HL-60 (cell line): ENCODE data around the gene EFCAB8.

Source experiments
- POLR2AphosphoS5 ChIP-seq: IDR thresholded peaks from 2 replicates; pipeline ENCODE4 v1.6.1; 2012; ENCODE audit warnings: low read depth
- TF ChIP-seq, protein P1 (sequence below): IDR thresholded peaks from one replicate; pipeline ENCODE4 v1.5.1; 2011; ENCODE audit warnings: low read length, control low read depth, inconsistent platforms; ENCODE audit not compliant: insufficient read depth
- TF ChIP-seq, protein P2 (sequence below): IDR thresholded peaks from 2 replicates; pipeline ENCODE4 v1.6.1; 2012; ENCODE audit warnings: low read depth; ENCODE audit not compliant: insufficient replicate concordance

DNA sequence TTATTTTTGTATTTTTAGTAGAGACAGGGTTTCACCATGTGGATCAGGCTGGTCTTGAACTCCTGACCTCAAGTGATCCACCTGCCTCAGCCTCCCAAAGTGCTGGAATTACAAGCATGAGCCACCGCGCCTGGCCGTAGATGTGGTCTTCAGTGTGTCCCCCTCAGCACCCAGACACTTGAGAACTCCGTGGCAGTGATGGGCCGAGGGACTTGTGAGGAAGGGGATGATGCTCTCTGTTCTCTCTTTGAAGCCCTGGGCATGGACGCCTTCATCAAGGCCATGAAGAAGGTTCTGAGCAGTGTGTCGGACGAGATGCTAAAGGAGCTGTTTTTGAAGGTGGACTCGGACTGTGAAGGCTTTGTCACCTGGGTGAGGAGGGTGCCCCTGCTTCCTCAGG lies 16.9 kb downstream of the EFCAB8 start:
- TF ChIP-seq, protein P1, sequence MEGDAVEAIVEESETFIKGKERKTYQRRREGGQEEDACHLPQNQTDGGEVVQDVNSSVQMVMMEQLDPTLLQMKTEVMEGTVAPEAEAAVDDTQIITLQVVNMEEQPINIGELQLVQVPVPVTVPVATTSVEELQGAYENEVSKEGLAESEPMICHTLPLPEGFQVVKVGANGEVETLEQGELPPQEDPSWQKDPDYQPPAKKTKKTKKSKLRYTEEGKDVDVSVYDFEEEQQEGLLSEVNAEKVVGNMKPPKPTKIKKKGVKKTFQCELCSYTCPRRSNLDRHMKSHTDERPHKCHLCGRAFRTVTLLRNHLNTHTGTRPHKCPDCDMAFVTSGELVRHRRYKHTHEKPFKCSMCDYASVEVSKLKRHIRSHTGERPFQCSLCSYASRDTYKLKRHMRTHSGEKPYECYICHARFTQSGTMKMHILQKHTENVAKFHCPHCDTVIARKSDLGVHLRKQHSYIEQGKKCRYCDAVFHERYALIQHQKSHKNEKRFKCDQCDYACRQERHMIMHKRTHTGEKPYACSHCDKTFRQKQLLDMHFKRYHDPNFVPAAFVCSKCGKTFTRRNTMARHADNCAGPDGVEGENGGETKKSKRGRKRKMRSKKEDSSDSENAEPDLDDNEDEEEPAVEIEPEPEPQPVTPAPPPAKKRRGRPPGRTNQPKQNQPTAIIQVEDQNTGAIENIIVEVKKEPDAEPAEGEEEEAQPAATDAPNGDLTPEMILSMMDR, result no peak
- no peak for TF ChIP-seq POLR2AphosphoS5
- TF ChIP-seq, protein P2, sequence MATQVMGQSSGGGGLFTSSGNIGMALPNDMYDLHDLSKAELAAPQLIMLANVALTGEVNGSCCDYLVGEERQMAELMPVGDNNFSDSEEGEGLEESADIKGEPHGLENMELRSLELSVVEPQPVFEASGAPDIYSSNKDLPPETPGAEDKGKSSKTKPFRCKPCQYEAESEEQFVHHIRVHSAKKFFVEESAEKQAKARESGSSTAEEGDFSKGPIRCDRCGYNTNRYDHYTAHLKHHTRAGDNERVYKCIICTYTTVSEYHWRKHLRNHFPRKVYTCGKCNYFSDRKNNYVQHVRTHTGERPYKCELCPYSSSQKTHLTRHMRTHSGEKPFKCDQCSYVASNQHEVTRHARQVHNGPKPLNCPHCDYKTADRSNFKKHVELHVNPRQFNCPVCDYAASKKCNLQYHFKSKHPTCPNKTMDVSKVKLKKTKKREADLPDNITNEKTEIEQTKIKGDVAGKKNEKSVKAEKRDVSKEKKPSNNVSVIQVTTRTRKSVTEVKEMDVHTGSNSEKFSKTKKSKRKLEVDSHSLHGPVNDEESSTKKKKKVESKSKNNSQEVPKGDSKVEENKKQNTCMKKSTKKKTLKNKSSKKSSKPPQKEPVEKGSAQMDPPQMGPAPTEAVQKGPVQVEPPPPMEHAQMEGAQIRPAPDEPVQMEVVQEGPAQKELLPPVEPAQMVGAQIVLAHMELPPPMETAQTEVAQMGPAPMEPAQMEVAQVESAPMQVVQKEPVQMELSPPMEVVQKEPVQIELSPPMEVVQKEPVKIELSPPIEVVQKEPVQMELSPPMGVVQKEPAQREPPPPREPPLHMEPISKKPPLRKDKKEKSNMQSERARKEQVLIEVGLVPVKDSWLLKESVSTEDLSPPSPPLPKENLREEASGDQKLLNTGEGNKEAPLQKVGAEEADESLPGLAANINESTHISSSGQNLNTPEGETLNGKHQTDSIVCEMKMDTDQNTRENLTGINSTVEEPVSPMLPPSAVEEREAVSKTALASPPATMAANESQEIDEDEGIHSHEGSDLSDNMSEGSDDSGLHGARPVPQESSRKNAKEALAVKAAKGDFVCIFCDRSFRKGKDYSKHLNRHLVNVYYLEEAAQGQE, result no peak
